Right atrium auricular region (tissue), 2 donors: ENCODE measurements around the gene EPHA4. TPM values are rescaled to one million over a fixed set of nuclear protein-coding genes. Genes with fewer than 3 reads are reported as not detected.

Source experiments
- DNase-seq: peaks from one replicate; pipeline ENCODE4 v3.0.0-alpha.2; 2019; ENCODE audit warnings: low spot score
- H3K27ac ChIP-seq, 2 donors: fragments of 200-600 bp; sonication (generic); 1 replicate in 1 of 2; 2 replicates in 1 of 2; pipeline ENCODE4 v1.5.1; 2016 to 2019
- H3K27me3 ChIP-seq, 2 donors: fragments of 200-600 bp; sonication (generic); one replicate each; pipeline versions ENCODE4 v1.5.1 to v1.6.0; 2017 to 2019
- H3K36me3 ChIP-seq: fragments of 200-600 bp; sonication (generic); one replicate; pipeline ENCODE4 v1.5.1; 2016
- H3K4me1 ChIP-seq, 2 donors: fragments of 200-600 bp; sonication (generic); one replicate each; pipeline versions ENCODE4 v1.5.1 to v1.6.0; 2017 to 2019
- H3K4me3 ChIP-seq, 2 donors: fragments of 200-600 bp; sonication (generic); 1 replicate in 1 of 2; 2 replicates in 1 of 2; pipeline ENCODE4 v1.5.1; 2017 to 2019; ENCODE audit warnings: mild to moderate bottlenecking in 1 of 2, moderate library complexity in 1 of 2
- H3K9me3 ChIP-seq, 2 donors: fragments of 200-600 bp; sonication (generic); one replicate each; pipeline ENCODE4 v1.5.1; 2019
- CTCF ChIP-seq, 2 donors: fragments of 200-600 bp; sonication (generic); IDR thresholded peaks; one replicate each; pipeline ENCODE4 v1.5.1; 2019; ENCODE audit warnings: antibody characterized with exemption in 2 of 2
- total RNA-seq, 2 donors: library from RNA; depleted of rRNA; stranded (reverse); fragments of >200 nt; gene quantifications; one replicate each; pipeline ENCODE4 v1.1.0, GENCODE V29; 2016

Gene EPHA4
- total RNA-seq, 2 donors from 2014 or later: 74.2 to 107 TPM

- Histone ChIP-seq H3K4me3 (no peak overlapping the region), H3K4me1 (no peaks in the 10 kb centered on the region), H3K36me3 (no peaks in the 10 kb centered on the region), H3K27ac (no peak overlapping the region), H3K9me3 (peaks cover 0 to 10% of the 10 kb centered on the region in 2 donors), H3K27me3 (no peaks in the 10 kb centered on the region)
- no peak for TF ChIP-seq CTCF (IDR thresholded peaks at IDR 0.05)
- DNase-seq: no peak
Observed at GRCh38 chr2:221410487-221410886, 161.6 kb downstream of the EPHA4 start.

- DNase-seq: no peak
- Histone ChIP-seq H3K27me3 (no peaks in the 10 kb centered on the region), H3K9me3 (peaks cover 0 to 10% of the 10 kb centered on the region in 2 donors), H3K27ac (no peak overlapping the region), H3K4me3 (no peak overlapping the region), H3K36me3 (no peaks in the 10 kb centered on the region), H3K4me1 (no peaks in the 10 kb centered on the region)
- no peak for TF ChIP-seq CTCF (IDR thresholded peaks at IDR 0.05)
Observed at GRCh38 chr2:221407765-221408164, 164.3 kb downstream of the EPHA4 start.

GRCh38 chr2:221405521-221405920 is 166.6 kb downstream of the EPHA4 start:
- no peaks in the 10 kb centered on the region for H3K36me3 ChIP-seq
- H3K27me3 ChIP-seq: no peaks in the 10 kb centered on the region
- TF ChIP-seq CTCF (IDR thresholded peaks at IDR 0.05): no peak
- H3K9me3 ChIP-seq: peaks cover 0 to 10% of the 10 kb centered on the region in 2 donors
- no peak overlapping the region for H3K4me3 ChIP-seq
- H3K27ac ChIP-seq: no peak overlapping the region
- DNase-seq: no peak
- H3K4me1 ChIP-seq: no peaks in the 10 kb centered on the region

GRCh38 chr2:221402072-221402471 is 170.0 kb downstream of the EPHA4 start:
- Histone ChIP-seq H3K9me3 (peaks cover 0 to 10% of the 10 kb centered on the region in 2 donors), H3K27ac (no peak overlapping the region), H3K36me3 (no peaks in the 10 kb centered on the region), H3K27me3 (no peaks in the 10 kb centered on the region), H3K4me3 (no peak overlapping the region), H3K4me1 (no peaks in the 10 kb centered on the region)
- DNase-seq: no peak
- TF ChIP-seq CTCF (IDR thresholded peaks at IDR 0.05): no peak

GRCh38 chr2:221400411-221400810 is 171.7 kb downstream of the EPHA4 start:
- no peaks in the 10 kb centered on the region for H3K4me1 ChIP-seq
- H3K27ac ChIP-seq: no peak overlapping the region
- no peak for DNase-seq
- H3K27me3 ChIP-seq: no peaks in the 10 kb centered on the region
- H3K36me3 ChIP-seq: no peaks in the 10 kb centered on the region
- no peak for TF ChIP-seq CTCF (IDR thresholded peaks at IDR 0.05)
- H3K4me3 ChIP-seq: no peak overlapping the region
- H3K9me3 ChIP-seq: no peaks in the 10 kb centered on the region

GRCh38 chr2:221399183-221399582 is 172.9 kb downstream of the EPHA4 start:
- Histone ChIP-seq H3K27ac (no peak overlapping the region), H3K36me3 (no peaks in the 10 kb centered on the region), H3K9me3 (no peaks in the 10 kb centered on the region), H3K4me3 (no peak overlapping the region), H3K27me3 (no peaks in the 10 kb centered on the region), H3K4me1 (no peaks in the 10 kb centered on the region)
- no peak for DNase-seq
- no peak for TF ChIP-seq CTCF (IDR thresholded peaks at IDR 0.05)
